Tibial nerve (tissue), 4 donors: Measurements from ENCODE around the gene SLC13A2. TPM values are rescaled to one million over a fixed set of nuclear protein-coding genes. Genes with fewer than 3 reads are reported as not detected.
"Not testable (repeated sequence)": the region's sequence is repeated elsewhere in the genome, so short reads cannot be mapped to it uniquely, and the experiment has no call there.

Source experiments
- DNase-seq, 2 donors: peaks; one replicate each; pipeline ENCODE4 v3.0.0-alpha.2; 2019; ENCODE audit warnings: low spot score in 2 of 2
- H3K27ac ChIP-seq, 4 donors: fragments of 200-600 bp; sonication (generic) in 3 of 4; one replicate each; pipeline ENCODE4 v1.5.1; 2017 to 2019; ENCODE audit warnings: mild to moderate bottlenecking in 1 of 4
- H3K27me3 ChIP-seq, 2 donors: fragments of 200-600 bp; sonication (generic) in 1 of 2; one replicate each; pipeline versions ENCODE4 v1.5.1 to v1.6.0; 2017 to 2019
- H3K36me3 ChIP-seq, 3 donors: fragments of 200-600 bp; sonication (generic); one replicate each; pipeline ENCODE4 v1.5.1; 2018 to 2019
- H3K4me1 ChIP-seq, 4 donors: fragments of 200-600 bp; sonication (generic) in 3 of 4; one replicate each; pipeline ENCODE4 v1.5.1; 2017 to 2019
- H3K4me3 ChIP-seq, 4 donors: fragments of 200-600 bp; sonication (generic) in 3 of 4; one replicate each; pipeline ENCODE4 v1.5.1; 2017 to 2019; ENCODE audit warnings: mild to moderate bottlenecking in 1 of 4, moderate library complexity in 1 of 4
- H3K9me3 ChIP-seq, 4 donors: fragments of 200-600 bp; sonication (generic) in 3 of 4; one replicate each; pipeline ENCODE4 v1.5.1; 2017 to 2019
- CTCF ChIP-seq, 5 experiments: fragments of 200-600 bp in 3 of 5; fragments of 450-650 bp in 2 of 5; sonication (generic) in 3 of 5; IDR thresholded peaks; one replicate each; pipeline ENCODE4 v1.5.1; 2016 to 2019; ENCODE audit warnings: antibody characterized with exemption in 5 of 5, mild to moderate bottlenecking in 3 of 5, moderate library complexity in 2 of 5
- EP300 ChIP-seq, 2 donors: sonication (generic); formaldehyde crosslinking; IDR thresholded peaks; one replicate each; pipeline ENCODE4 v1.6.1; 2017; ENCODE audit warnings: antibody characterized with exemption in 2 of 2, mild to moderate bottlenecking in 1 of 2
- POLR2A ChIP-seq, 2 donors: fragments of 450-650 bp; IDR thresholded peaks; one replicate each; pipeline ENCODE4 v1.6.1; 2017; ENCODE audit warnings: antibody characterized with exemption in 2 of 2, mild to moderate bottlenecking in 2 of 2, moderate library complexity in 2 of 2
- WGBS, 2 donors: methylation state at CpG; one replicate each; pipeline ENCODE4 v1.1.5; 2018; 5-methylcytosine and 5-hydroxymethylcytosine counted together
- total RNA-seq, 4 donors: library from RNA; depleted of rRNA; stranded (reverse); fragments of >200 nt; gene quantifications; one replicate each; pipeline ENCODE4 v1.1.0, GENCODE V29; 2016

The SLC13A2 gene
- total RNA-seq, 4 donors from 2014 or later = not detected

GRCh38 chr17:28449859-28450258, 23.6 kb upstream of the SLC13A2 start:
- Histone ChIP-seq H3K27me3 (no peaks in the 10 kb centered on the region), H3K9me3 (peaks cover 0 to 4% (median 0%) of the 10 kb centered on the region in 4 donors), H3K36me3 (no peaks in the 10 kb centered on the region), H3K27ac (no peak overlapping the region), H3K4me1 (no peaks in the 10 kb centered on the region), H3K4me3 (no peak overlapping the region)
- 80 to 93% methylated on average over 1 of the region's 1 CpG for WGBS, 2 donors
- no peak for DNase-seq
- TF ChIP-seq POLR2A (IDR thresholded peaks at IDR 0.05) (no peak), CTCF (IDR thresholded peaks at IDR 0.05) (no peak), EP300 (IDR thresholded peaks at IDR 0.05) (no peak)

GRCh38 chr17:28457890-28458289, 15.6 kb upstream of the SLC13A2 start:
- H3K9me3 ChIP-seq = no peaks in the 10 kb centered on the region
- no peaks in the 10 kb centered on the region for H3K4me1 ChIP-seq
- H3K4me3 ChIP-seq = no peak overlapping the region
- WGBS, 2 donors = 87% methylated on average over 6 of the region's 6 CpGs
- no peaks in the 10 kb centered on the region for H3K27me3 ChIP-seq
- no peak overlapping the region for H3K27ac ChIP-seq
- no peaks in the 10 kb centered on the region for H3K36me3 ChIP-seq
- TF ChIP-seq EP300 (IDR thresholded peaks at IDR 0.05) (no peak), POLR2A (IDR thresholded peaks at IDR 0.05) (no peak), CTCF (IDR thresholded peaks at IDR 0.05) (no peak)
- DNase-seq = no peak

GRCh38 chr17:28458881-28459280, 14.6 kb upstream of the SLC13A2 start:
- DNase-seq, H3K27me3 ChIP-seq, H3K27ac ChIP-seq, H3K4me3 ChIP-seq, H3K9me3 ChIP-seq, H3K4me1 ChIP-seq, H3K36me3 ChIP-seq: not testable (repeated sequence)
- 87 to 100% methylated on average over 1 to 11 of the region's 32 CpGs for WGBS, 2 donors

- H3K27me3 ChIP-seq = peaks cover 0 to 8% of the 10 kb centered on the region in 2 donors
- DNase-seq = no peak
- no peaks in the 10 kb centered on the region for H3K36me3 ChIP-seq
- no peaks in the 10 kb centered on the region for H3K9me3 ChIP-seq
- TF ChIP-seq CTCF (IDR thresholded peaks at IDR 0.05) (no peak), POLR2A (IDR thresholded peaks at IDR 0.05) (no peak), EP300 (IDR thresholded peaks at IDR 0.05) (no peak)
- H3K27ac ChIP-seq = no peak overlapping the region
- WGBS, 2 donors = 89 to 90% methylated on average over 10 of the region's 10 CpGs
- H3K4me3 ChIP-seq = no peak overlapping the region
- H3K4me1 ChIP-seq = no peaks in the 10 kb centered on the region
Observed at GRCh38 chr17:28460901-28461300, 12.5 kb upstream of the SLC13A2 start.

- H3K4me1 ChIP-seq = no peaks in the 10 kb centered on the region
- no peak overlapping the region for H3K27ac ChIP-seq
- WGBS, 2 donors = 63 to 70% methylated on average over 9 of the region's 9 CpGs
- DNase-seq = no peak
- H3K36me3 ChIP-seq = no peaks in the 10 kb centered on the region
- no peaks in the 10 kb centered on the region for H3K9me3 ChIP-seq
- no peak for TF ChIP-seq POLR2A (IDR thresholded peaks at IDR 0.05)
- TF ChIP-seq EP300 (IDR thresholded peaks at IDR 0.05) = no peak
- no peak for TF ChIP-seq CTCF (IDR thresholded peaks at IDR 0.05)
- peaks cover 0 to 8% of the 10 kb centered on the region in 2 donors for H3K27me3 ChIP-seq
- H3K4me3 ChIP-seq = no peak overlapping the region
Observed at GRCh38 chr17:28466001-28466400, 7.4 kb upstream of the SLC13A2 start.

GRCh38 chr17:28466521-28467048, 6.9 kb upstream of the SLC13A2 start:
- Histone ChIP-seq H3K4me1 (no peaks in the 10 kb centered on the region), H3K27me3 (peaks cover 0 to 8% of the 10 kb centered on the region in 2 donors), H3K4me3 (no peak overlapping the region), H3K36me3 (no peaks in the 10 kb centered on the region), H3K27ac (no peak overlapping the region), H3K9me3 (no peaks in the 10 kb centered on the region)
- 58 to 61% methylated on average over 3 to 5 of the region's 5 CpGs for WGBS, 2 donors
- no peak for TF ChIP-seq CTCF (IDR thresholded peaks at IDR 0.05)
- TF ChIP-seq POLR2A (IDR thresholded peaks at IDR 0.05) = no peak
- TF ChIP-seq EP300 (IDR thresholded peaks at IDR 0.05) = no peak
- no peak for DNase-seq
